ENCODE measurements around the gene DYSF.

Gene DYSF

DNA sequence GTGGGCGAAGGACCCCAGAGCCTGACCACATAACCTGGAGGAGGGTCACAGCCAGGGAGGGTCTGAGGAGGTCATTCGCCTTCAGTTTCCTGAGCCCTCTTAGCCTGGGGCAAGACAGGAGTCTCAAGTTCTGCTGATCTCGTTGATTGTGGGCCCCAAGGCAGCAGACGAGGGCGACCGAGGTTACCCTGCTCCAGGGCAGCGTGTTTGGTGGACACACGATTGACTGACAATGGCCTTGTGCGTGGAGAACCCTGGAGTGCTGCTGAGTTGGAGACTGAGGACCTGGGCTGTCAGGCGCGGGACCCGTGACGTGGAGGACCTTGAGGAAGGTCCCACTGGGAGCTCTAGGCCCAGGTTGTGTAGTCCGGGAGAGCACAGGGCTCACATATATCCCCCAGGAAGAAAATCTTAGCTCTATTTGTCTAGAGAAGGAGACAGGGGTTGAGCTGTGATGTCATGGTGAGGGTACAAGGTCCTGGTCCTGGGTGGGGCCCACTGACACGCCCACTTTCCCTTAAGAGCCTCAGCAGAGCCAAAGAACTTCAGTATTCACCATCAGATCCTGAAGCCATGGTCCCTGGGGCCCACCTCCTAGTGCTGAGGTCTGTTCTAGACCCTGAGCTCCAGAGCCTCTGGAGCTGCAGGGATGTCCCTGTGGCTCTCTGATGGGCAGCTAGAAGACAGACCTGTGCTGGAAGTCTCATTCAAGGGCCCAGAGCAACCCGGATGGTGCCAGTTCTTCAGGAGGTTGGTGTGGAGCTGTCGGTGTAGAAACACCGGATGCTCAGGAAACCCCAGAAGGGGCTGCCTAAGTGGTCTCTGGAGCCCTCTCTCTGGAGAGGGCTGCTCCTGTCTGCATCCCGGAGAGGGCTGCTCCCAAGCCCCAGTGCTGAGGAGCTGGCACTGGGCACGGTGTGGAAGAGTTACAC, 53.1 kb downstream of the DYSF start:
- Histone ChIP-seq H3K36me3 (replicated peaks; ENCODE audit: low read depth, low read length) (no peaks in the 10 kb centered on the region), H3K4me3 (ENCODE audit: low read length) (no peak overlapping the region), H3K4me1 (ENCODE audit: low read length) (no peaks in the 10 kb centered on the region), H3K27ac (ENCODE audit: low read length) (no peak overlapping the region), H2AFZ (ENCODE audit: low read depth, low read length) (no peak overlapping the region), H4K20me1 (ENCODE audit: insufficient read depth, low read length) (no peaks in the 10 kb centered on the region), H3K27me3 (ENCODE audit: low read depth, low read length) (no peaks in the 10 kb centered on the region), H3K9ac (ENCODE audit: low read length) (no peak overlapping the region), H3K4me2 (ENCODE audit: low read length) (no peak overlapping the region), H3K79me2 (ENCODE audit: low read length) (no peaks in the 10 kb centered on the region), H3K9me3 (ENCODE audit: insufficient read depth, low read length) (no peaks in the 10 kb centered on the region)
- TF ChIP-seq, protein P1, sequence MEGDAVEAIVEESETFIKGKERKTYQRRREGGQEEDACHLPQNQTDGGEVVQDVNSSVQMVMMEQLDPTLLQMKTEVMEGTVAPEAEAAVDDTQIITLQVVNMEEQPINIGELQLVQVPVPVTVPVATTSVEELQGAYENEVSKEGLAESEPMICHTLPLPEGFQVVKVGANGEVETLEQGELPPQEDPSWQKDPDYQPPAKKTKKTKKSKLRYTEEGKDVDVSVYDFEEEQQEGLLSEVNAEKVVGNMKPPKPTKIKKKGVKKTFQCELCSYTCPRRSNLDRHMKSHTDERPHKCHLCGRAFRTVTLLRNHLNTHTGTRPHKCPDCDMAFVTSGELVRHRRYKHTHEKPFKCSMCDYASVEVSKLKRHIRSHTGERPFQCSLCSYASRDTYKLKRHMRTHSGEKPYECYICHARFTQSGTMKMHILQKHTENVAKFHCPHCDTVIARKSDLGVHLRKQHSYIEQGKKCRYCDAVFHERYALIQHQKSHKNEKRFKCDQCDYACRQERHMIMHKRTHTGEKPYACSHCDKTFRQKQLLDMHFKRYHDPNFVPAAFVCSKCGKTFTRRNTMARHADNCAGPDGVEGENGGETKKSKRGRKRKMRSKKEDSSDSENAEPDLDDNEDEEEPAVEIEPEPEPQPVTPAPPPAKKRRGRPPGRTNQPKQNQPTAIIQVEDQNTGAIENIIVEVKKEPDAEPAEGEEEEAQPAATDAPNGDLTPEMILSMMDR (IDR thresholded peaks at IDR 0.05; ENCODE audit: low read depth, low read length): no peak
- TF ChIP-seq EZH2phosphoT487 (IDR thresholded peaks at IDR 0.05; ENCODE audit: low read depth): no peak

DNA sequence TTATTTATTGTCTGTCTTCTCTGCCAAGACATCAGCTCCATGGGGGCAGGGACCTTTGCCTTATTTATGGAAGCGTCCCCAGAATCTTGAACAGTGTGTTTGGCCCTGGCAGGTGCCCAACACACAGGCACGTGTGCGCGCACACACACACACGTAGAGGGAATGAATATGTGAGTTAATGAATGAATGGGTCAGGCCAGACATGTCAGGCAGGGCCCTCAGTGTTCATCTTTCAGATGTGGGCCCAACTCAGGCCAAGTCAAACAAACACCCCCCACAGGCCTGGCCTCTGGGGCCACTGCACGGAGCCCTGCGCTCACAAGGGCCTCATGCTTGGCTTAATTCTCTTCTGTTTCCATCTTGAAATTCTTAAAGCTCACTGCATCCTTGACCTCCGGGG, 54.1 kb downstream of the DYSF start:
- TF ChIP-seq, protein P1 (IDR thresholded peaks at IDR 0.05; ENCODE audit: low read depth, low read length): no peak
- TF ChIP-seq EZH2phosphoT487 (IDR thresholded peaks at IDR 0.05; ENCODE audit: low read depth): no peak
- Histone ChIP-seq H3K4me2 (ENCODE audit: low read length) (no peak overlapping the region), H3K9ac (ENCODE audit: low read length) (no peak overlapping the region)

DNA sequence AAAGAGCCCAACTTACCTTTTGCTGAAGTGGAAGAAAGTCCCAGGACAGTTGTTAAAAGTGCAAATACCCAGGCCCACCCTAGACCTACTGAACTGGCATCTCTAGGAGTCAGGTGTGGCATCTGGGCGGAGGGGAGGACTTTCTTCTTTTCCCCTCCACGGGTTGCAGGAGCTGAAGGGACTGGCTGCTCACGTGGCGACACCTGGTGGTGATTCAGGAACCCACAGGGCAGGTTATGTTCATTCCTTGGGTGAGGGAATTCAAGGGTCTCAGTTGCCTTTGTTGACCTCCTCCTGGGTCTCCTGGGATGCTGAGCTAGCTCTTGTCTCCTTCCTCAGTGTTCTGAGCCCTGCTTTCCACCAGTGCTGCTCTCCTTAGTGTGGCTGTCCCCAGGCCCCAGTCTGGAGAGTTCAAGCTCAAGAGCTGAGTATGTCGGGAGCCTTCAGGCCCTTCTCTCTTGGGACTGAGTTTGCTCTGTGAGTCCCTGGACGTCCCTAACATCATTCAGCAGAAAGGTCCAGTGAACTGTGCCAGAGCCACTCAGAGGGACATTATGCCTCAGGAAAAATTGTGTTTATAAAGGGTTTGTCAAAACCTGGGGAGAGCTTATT, 56.9 kb downstream of the DYSF start:
- no peaks in the 10 kb centered on the region for H3K9me3 ChIP-seq (ENCODE audit: insufficient read depth, low read length)
- H3K79me2 ChIP-seq (ENCODE audit: low read length): no peaks in the 10 kb centered on the region
- H3K27ac ChIP-seq (ENCODE audit: low read length): no peak overlapping the region
- H3K36me3 ChIP-seq (replicated peaks; ENCODE audit: low read depth, low read length): no peaks in the 10 kb centered on the region
- TF ChIP-seq, protein P1 (IDR thresholded peaks at IDR 0.05; ENCODE audit: low read depth, low read length): peak; percentile 91
- TF ChIP-seq EZH2phosphoT487 (IDR thresholded peaks at IDR 0.05; ENCODE audit: low read depth): no peak
- no peaks in the 10 kb centered on the region; the same call in 1 of the 2 replicates for H3K27me3 ChIP-seq (ENCODE audit: low read depth, low read length)
- no peak overlapping the region for H3K9ac ChIP-seq (ENCODE audit: low read length)
- H4K20me1 ChIP-seq (ENCODE audit: insufficient read depth, low read length): no peaks in the 10 kb centered on the region
- H2AFZ ChIP-seq (ENCODE audit: low read depth, low read length): no peak overlapping the region
- H3K4me1 ChIP-seq (ENCODE audit: low read length): no peaks in the 10 kb centered on the region
- H3K4me3 ChIP-seq (ENCODE audit: low read length): no peak overlapping the region
- no peak overlapping the region for H3K4me2 ChIP-seq (ENCODE audit: low read length)

More for the DNA sequence above, 54.1 kb downstream of the DYSF start:
- no peaks in the 10 kb centered on the region for H3K4me1 ChIP-seq (ENCODE audit: low read length)
- H3K36me3 ChIP-seq (replicated peaks; ENCODE audit: low read depth, low read length): no peaks in the 10 kb centered on the region
- no peak overlapping the region for H2AFZ ChIP-seq (ENCODE audit: low read depth, low read length)
- H3K27ac ChIP-seq (ENCODE audit: low read length): no peak overlapping the region
- no peaks in the 10 kb centered on the region for H3K79me2 ChIP-seq (ENCODE audit: low read length)
- H4K20me1 ChIP-seq (ENCODE audit: insufficient read depth, low read length): no peaks in the 10 kb centered on the region
- H3K9me3 ChIP-seq (ENCODE audit: insufficient read depth, low read length): no peaks in the 10 kb centered on the region
- no peaks in the 10 kb centered on the region for H3K27me3 ChIP-seq (ENCODE audit: low read depth, low read length)
- no peak overlapping the region for H3K4me3 ChIP-seq (ENCODE audit: low read length)

DNA sequence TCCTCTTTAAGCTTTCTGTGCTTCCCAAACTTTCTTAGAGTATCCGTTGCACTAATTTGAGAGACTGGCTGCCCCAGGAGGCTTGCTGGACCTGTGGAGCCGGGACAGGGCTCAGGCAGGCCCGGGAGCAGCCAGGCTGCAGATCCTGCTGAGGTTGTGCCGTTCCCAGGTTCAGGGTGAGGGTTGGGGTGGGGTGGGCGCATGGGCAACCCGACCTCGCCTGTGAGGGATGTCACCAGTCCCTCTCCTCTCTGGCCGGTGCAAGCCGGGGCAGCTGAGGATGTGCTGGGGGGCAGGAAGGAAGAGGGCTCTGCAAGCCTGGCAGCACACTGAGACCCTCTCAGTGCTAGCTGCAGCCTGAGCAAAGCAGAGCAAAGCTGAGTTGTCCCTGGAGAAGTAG, 57.6 kb downstream of the DYSF start:
- TF ChIP-seq, protein P1 (IDR thresholded peaks at IDR 0.05; ENCODE audit: low read depth, low read length): no peak
- TF ChIP-seq EZH2phosphoT487 (IDR thresholded peaks at IDR 0.05; ENCODE audit: low read depth): no peak
- Histone ChIP-seq H3K9me3 (ENCODE audit: insufficient read depth, low read length) (no peaks in the 10 kb centered on the region), H4K20me1 (ENCODE audit: insufficient read depth, low read length) (no peaks in the 10 kb centered on the region), H3K9ac (ENCODE audit: low read length) (no peak overlapping the region), H3K4me3 (ENCODE audit: low read length) (no peak overlapping the region), H3K27ac (ENCODE audit: low read length) (no peak overlapping the region), H3K4me1 (ENCODE audit: low read length) (no peaks in the 10 kb centered on the region), H3K79me2 (ENCODE audit: low read length) (no peaks in the 10 kb centered on the region), H3K36me3 (replicated peaks; ENCODE audit: low read depth, low read length) (no peaks in the 10 kb centered on the region), H3K4me2 (ENCODE audit: low read length) (no peak overlapping the region), H3K27me3 (ENCODE audit: low read depth, low read length) (no peaks in the 10 kb centered on the region; the same call in 1 of the 2 replicates), H2AFZ (ENCODE audit: low read depth, low read length) (no peak overlapping the region)
